ENCODE data around the gene KLHDC2.
"Not testable (repeated sequence)": the region's sequence is repeated elsewhere in the genome, so short reads cannot be mapped to it uniquely, and the experiment has no call there.

The KLHDC2 gene

DNA sequence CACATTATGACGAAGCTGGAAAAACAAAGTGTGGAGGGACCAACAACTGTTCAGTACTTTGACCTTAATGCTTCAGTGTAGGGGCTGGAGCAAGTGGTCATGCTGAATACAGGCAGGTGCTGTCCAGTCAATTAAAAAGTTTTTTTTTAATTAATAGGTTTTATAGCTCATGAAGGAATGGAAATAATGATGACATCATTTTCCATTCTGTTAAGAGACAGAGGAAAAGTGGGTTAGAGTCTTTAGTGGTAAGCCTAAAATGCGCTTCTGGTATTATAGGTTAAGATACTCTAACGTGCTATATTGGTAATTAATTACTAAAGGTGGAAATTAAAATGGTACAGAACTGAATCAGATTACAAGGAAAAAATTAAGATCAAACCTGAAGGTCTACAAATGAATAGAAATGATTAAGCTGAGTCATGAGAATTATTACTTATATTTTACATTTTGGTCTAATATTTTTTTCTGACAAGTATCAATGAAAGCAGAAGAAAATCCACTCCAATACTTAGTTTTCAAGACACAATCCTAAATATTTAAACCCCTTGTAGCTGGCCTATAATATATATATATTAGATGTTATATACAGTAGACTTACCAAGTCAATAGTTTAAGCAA, 15.6 kb downstream of the KLHDC2 start:
- no peak for DNase-seq

DNA sequence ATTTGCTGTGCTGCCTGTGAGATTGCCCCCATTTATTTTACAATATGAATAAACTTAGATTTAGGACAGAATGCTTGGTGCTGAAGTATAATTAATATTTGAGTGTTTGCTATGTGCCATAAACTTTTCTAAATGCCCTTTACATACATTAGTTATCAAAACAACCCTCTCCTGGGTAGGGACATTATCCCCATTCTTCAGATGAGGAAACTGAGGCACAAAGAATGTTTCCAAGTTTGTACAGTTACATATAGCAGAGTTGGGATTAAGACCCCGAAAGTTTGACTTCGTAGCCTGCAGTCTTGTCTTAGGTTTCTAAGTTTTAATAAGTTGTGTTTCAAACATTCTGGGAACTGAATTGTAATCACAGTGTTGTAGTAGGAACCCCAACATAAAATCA, 18.4 kb downstream of the KLHDC2 start:
- DNase-seq: no peak

DNA sequence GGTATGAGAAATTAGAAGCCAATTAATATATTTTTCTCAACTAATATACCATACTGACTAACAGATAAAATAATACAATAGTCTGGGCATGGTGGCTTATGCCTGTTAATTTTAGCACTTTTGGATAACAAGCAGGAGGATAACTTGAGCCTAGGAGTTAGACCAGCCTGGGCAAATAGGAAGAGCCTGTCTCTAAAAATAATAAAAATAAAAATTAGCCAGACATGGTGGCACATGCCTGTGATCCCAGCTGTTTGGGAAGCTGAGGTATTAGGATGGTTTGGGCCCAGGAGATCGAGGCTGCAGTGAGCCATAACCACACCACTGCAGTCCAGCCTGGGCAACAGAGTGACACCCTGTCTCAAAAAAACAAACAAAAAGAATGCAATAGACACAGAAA, 24.7 kb downstream of the KLHDC2 start:
- DNase-seq: no peak

DNA sequence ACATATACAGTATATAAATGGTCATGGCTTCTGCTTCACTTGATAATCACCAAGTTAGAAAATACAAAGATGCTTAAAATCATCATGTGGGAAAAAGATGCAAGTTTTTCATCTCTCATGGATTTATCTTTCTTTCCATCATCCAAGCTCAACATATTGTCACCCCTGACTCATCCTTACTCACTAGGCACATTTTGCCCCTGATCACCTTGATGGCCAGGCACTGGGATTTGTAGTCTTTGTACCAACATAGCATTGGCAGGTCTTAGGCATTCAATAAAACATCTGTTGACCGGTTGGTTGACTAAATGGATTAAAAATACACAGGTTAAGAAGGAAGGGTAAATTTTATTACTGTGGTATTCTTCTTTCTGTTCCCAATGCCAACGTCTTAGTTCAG, 28.1 kb downstream of the KLHDC2 start:
- DNase-seq: no peak

DNA sequence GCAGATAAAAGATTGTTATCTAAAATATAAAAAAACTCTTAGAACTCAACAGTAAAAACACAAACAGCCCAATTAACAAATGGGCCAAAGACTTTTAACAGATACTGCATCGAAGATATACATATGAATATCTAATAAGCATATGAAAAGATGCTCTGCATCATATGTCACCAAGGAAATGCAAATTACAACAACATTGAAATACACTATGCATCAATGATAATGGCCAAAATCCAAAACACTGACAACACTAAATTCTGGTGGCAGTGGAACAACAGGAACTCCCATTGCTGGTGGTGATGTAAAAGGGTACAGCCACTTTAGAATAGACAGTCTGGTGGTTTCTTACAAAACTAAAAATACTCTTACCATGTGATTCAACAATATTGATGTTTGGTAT, 40.8 kb downstream of the KLHDC2 start:
- no peak for DNase-seq

DNA sequence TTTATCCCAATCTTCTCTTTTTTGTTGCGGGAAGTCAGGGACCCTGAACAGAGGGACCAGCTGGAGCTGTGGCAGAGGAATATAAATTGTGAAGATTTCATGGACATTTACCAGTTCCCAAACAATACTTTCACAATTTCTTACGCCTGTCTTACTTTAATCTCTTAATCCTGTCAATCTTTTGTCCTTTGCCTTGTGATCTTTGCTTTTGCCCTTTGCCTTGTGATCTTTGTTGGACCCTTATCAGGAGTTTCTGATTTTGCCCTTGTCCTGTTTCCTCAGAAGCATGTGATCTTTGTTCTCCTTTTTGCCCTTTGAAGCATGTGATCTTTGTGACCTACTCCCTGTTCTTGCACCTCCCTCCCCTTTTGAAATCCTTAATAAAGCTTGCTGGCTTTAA, 48.2 kb downstream of the KLHDC2 start:
- not testable (repeated sequence) for DNase-seq

DNA sequence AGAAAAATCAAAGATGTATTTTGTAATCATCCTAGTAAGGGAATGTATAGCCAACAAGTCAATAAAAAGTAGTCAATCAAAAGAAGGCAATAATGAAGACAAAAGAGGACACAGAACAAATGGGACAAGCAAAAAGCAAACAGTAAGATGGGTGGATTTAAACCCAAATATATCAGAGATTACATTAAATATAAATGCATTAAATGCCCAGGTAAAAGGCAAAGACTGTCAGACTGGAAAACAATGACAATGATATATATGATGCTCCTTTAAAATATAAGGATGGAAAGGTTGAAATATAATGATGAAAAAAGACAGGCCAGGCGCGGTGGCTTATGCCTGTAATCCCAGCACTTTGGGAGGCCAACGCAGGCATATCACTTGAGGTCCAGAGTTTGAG, 48.9 kb downstream of the KLHDC2 start:
- DNase-seq: no peak

DNA sequence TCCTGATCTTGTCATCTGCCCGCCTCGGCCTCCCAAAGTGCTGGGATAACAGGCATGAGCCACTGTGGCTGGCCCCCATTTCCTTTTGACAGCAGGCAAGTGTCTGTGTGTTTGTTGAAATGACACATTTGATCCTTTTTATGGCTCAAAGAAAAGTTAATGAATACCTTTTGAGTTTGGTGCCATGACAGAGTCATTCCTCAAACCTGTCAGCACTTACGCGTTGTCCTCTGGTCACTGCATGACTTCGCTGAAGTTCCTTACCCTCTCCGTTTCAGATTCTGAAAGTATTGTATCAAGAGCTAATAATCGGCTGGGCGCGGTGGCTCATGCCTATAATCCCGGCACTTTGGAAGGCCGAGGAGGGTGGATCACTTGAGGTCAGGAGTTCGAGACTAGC, 52.2 kb downstream of the KLHDC2 start:
- DNase-seq: no peak

DNA sequence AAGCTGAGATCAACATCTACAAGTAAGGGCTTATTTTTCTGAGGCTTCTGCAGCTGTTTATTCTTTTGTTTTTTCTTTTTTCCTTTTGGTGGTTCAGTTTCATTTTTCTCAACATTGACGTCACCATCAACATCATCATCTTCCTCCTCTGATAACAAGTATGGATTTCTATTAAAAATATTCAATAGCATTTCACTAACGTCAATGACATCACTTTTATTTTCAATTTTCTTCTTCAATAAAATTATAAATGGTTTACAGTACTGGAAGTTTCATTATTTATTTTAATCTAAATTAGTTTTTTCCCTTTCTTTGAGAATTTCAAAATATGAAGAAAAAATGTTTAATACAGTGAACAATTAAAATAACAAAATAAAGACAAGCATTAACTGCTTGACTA, 60.7 kb downstream of the KLHDC2 start:
- no peak for DNase-seq
